EH (cell line): ENCODE results near the gene SLC25A12.
"Not testable (repeated sequence)": the region's sequence is repeated elsewhere in the genome, so short reads cannot be mapped to it uniquely, and the experiment has no call there.

ENCODE experiments used
- DNase-seq: peaks from one replicate; pipeline ENCODE4 v3.0.0-alpha.2; 2015; ENCODE audit warnings: low read depth

SLC25A12 gene

GRCh38 chr2:171788316-171788993 is 105.6 kb downstream of the SLC25A12 start:
- no peak for DNase-seq

GRCh38 chr2:171787333-171788072 is 106.5 kb downstream of the SLC25A12 start:
- DNase-seq: no peak

GRCh38 chr2:171785450-171785849 is 108.6 kb downstream of the SLC25A12 start:
- peak; percentile 27 for DNase-seq

- no peak for DNase-seq
Observed at GRCh38 chr2:171778515-171778914, 115.5 kb downstream of the SLC25A12 start.

GRCh38 chr2:171774581-171774980 is 119.5 kb downstream of the SLC25A12 start:
- not testable (repeated sequence) for DNase-seq

- DNase-seq: no peak
Observed at GRCh38 chr2:171772373-171772772, 121.7 kb downstream of the SLC25A12 start.

- DNase-seq: no peak
Observed at GRCh38 chr2:171771463-171771862, 122.6 kb downstream of the SLC25A12 start.

GRCh38 chr2:171763602-171764001 is 130.4 kb downstream of the SLC25A12 start:
- DNase-seq: peak; percentile 24

GRCh38 chr2:171762879-171763573 is 131.0 kb downstream of the SLC25A12 start:
- peak; percentile 27 for DNase-seq

GRCh38 chr2:171761176-171761575 is 132.9 kb downstream of the SLC25A12 start:
- not testable (repeated sequence) for DNase-seq

- not testable (repeated sequence) for DNase-seq
Observed at GRCh38 chr2:171758762-171759161, 135.3 kb downstream of the SLC25A12 start.

- DNase-seq: peak; percentile 56
Observed at GRCh38 chr2:171754254-171754939, 139.6 kb downstream of the SLC25A12 start.

- no peak for DNase-seq
Observed at GRCh38 chr2:171747371-171747770, 146.7 kb downstream of the SLC25A12 start.

- DNase-seq: no peak
Observed at GRCh38 chr2:171745806-171746205, 148.2 kb downstream of the SLC25A12 start.

- DNase-seq: no peak
Observed at GRCh38 chr2:171745141-171745540, 148.9 kb downstream of the SLC25A12 start.

GRCh38 chr2:171742760-171743159 is 151.3 kb downstream of the SLC25A12 start:
- DNase-seq: no peak

- DNase-seq: peak; percentile 55
Observed at GRCh38 chr2:171741189-171741588, 152.9 kb downstream of the SLC25A12 start.

GRCh38 chr2:171735991-171736710 is 157.9 kb downstream of the SLC25A12 start:
- no peak for DNase-seq
